GM19035 (cell line): ENCODE results near the gene MAB21L4.

ENCODE experiments used
- ATAC-seq: cut with Tn5 transposase; IDR thresholded peaks from one replicate; pipeline ENCODE4 v1.9.1; 2021; ENCODE audit not compliant: unreplicated experiment

MAB21L4 gene

DNA sequence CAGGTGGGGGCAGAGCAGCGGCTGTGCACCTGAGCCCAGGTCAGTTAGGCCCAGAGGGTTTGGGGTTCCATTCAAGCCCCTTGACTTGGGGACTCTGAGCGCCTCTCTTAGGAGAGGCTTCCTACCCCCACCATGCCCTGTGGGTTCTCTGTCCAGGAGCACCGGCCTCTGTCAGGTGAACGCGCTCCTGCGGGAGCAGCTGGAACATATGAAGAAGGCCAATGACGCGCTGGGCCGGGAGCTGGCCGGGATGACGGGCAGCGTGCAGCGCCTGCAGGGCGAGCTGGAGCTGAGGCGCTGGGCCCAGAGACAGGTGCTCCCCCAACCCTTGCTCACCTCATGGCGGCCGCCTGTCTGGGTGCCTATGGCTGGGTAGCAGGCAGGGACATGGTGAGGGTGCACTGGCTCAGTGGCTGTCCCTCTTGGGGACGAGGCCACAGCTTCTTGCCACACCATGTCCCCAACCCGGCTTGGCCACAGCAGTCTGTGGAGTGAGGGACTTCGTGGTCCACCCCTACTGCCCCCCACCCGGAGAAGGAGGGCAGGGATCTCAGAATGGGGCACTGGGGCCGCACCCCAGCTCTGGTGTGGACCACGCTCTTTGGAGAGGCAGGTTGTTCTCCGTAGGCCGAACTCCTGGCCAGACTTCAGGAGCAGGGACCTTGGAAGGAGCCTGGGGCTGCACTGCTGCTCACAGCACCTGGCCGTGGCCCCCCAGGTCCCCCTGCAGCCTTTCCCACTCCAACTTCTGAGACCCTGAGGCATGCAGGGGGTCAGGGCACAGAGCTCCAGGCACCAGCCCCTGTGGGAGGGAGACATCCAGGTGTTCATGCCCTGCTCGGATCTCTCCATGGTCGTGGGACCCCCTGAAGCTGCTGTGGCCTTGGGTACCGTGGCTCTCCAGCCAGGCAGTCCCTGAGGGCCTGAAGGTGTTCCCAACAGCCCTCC, 29.9 kb upstream of the MAB21L4 start:
- ATAC-seq: no peak

DNA sequence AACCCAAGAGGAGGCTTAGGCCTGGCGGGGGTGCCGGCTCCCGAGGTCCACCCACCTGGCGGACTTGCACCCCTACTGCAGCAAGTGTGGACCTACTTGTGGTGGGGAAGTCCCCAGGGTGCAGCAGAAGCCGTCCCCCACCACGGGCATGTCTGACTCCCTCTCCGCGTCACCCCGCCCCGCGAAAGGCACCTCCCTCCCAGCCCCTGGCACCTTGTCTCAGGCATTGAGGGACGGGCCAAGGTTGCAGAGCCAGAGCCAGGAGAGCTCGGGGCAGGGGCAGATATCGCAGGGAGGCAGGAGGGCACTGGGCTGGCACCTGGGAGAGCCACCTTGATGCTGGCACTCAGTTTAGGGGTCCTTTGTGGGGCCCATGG, 29.2 kb upstream of the MAB21L4 start:
- ATAC-seq: no peak

DNA sequence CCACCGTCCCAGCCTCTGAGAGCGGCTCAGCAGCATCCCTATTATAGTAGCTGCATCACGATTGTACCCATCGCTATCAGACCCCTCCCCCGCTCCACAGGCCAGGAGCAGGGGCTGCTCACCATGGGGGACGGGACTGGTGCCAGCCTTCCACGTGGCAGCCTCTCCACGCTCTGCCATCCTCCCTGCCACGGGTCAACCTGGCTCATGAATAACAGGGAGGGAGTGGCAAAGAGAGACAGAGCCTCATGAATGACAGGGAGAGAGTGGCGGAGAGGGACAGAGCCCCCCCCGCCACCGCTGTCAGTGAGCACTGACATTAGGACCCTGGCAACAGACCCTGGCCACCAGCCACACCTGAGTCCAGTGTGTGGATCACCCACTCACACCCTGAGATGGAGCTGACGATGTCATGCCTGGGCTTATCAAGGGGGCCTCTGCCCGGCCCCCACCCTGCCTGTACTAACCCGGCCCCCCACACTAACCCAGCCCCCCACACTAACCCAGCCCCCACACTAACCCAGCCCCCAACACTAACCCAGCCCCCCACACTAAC, 27.1 kb upstream of the MAB21L4 start:
- ATAC-seq: no peak

DNA sequence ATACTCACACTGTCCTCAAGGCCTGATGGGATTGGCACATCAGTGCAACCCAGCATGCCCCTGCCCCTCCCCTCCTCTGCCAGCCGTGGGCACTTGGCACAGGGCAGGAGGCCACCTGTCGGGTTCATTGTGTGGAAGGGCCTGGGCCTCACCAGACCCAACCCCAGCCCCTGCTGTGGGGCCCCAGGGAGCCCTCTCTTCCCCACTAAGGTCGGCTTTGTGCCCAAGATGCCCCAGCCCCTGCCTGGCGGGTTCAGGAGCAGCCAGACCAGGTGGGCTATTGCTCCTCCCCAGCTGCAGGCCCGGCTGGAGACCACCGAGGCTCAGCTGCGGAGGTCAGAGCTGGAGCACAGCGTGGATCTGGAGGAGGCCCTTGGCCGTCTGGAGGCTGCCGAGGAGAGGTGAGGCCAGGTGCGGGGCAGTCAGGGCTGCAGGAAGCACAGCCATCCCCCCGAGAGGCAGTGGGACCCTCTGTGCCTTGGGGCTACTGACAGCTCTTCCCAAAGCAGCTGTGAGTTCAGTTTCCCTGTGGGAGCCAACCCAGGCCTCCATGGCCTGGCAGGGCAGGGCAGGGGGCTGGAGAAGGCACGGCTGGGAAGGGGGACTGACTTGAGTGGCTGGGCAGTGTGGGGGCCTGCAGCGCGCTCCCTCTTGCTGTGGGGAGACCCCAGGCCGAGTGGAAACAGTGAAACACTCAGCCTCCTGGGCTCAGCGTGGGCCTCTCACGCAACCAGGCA, 26.5 kb upstream of the MAB21L4 start:
- ATAC-seq: no peak

DNA sequence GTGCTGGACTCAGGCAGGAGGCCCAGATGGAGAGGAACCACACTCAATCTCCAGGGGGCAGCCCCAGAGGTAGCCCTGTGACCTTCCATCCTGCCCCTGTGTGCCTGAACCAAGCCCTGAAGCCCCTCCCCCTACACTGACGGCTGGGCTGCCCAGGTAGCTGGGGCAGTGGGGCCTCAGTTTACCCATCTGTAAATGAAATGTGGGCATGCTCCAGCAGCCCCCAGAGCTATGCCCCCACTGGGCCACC, 26.0 kb upstream of the MAB21L4 start:
- no peak for ATAC-seq

DNA sequence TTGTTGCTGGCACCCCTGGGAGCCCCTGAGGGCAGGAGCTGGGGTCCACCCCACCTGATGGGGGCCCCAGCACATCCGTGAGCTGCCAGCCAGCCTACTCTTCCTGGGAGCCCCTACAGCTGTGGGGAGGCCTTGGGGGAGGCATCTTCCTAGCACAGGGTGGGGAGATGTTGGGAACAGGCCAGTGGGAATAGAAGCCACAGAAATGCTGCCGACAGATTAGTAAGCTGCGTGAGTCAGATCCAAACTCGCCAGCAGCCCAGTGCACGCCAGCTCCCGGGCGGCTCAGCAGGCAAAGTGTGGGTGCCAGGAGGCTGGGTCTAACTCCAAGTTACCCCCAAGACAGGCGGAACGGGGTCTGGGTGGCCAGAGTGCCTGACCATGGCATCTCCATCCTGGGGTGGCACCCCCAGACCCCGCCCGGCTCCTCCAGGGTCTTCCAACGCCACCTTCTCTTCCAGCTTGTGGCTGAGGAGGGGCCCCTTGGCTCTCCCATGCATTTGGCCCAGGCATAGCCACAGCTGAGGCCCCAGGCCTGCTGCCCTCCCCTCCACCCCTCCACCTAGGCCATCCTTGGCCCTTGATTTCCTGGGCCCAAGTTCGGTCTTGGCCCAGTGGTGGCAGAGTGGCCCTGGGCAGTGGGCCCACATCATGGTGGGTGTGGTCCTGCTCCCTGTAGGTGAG, 25.5 kb upstream of the MAB21L4 start:
- ATAC-seq: no peak

DNA sequence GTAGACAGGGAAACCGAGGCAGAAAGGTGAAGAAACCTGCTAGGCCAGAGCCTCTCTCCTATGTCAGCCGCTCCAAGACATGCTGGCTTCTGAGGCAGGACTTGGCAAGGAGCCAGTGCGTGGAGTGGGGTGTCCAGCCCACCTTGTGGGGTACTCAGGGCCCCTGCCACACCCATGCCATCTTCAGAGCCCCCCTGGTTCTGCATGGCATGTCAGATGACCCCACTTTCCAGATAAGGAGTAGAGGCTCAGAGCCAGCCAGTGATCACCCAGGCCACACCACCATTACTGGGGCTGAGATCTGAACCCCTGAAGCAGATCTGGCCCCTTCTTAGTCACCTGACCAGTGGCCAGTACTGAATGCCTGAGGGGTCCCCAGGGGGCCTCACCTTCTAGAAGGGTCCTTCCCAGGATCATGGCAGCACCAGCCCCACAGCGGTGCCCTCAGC, 24.9 kb upstream of the MAB21L4 start:
- ATAC-seq: no peak

DNA sequence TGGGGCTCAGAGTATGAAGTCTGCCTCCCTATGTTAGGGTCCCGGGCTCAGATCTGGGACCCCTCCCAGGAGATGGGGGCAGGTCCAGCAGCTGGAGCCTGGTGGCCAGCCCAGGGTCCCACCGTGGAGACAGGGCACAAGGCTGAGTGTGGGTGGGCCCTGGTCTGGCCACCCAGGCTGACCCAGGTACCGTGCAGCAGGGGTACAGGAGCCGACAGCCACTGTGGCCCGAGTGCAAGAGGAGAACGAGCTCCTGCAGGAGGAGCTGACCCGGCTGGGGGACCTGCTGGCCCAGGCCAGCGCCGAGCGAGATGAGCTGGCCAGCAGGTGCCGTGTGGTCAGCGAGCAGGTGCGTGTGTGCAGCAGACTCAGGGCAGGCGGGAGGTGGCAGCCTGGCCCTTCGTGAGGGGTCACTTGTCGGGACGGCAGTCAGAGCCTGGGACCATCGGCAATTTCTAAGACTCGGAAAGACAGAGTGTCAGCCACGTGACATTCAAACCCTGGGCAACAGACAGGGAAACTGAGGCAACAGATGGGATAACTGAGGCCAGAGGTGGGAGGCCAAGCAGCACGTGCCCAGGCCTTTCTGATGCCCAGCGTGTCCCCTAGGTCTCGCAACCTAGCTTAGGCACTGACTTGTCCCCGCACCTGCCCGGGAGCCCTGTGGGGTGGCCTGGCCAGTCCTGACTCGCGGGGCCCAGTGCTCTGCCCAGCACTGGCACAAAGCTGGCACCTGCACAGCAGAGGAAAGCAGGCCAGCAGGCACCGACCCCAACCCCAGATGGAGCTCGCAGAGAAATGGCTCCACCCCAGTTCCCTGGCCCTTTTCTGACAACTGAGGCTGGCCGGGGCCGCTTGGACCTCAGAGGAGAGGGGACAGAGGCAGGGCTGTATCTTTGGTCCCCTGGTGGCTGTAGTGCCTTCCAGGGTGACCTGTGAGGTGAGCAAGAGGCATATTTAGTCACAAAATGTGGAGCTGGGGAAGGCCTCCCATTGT, 24.1 kb upstream of the MAB21L4 start:
- no peak for ATAC-seq

DNA sequence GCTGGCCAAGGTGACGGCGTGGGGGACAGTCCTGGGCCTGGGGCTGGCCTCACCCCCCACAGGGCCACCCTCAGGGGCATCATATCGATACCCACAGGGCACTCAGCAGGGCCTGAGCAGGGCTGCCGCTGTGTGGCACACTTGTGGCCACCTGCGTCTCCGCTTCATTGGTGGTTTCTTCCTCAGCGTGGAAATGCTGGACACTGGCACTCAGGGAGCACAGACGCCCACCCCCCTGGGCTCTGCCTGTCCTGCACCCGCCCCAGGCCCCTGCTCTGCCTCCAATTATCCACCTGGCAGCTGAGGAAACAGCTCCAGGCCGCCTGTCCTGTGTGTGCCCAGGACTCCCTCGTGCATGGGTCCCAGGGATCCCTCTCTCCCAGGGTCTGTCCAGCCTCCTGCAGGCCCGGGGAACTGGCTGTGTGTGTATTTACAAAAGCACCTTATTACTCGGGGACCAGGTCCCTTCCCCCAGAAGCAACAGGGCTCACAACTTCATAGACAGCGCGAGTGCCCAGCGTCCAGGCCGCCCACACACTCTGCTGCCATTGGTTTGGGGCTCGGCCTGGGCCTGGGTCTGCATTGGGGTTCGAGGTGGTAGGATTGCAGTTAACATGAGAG, 23.3 kb upstream of the MAB21L4 start:
- ATAC-seq: no peak

DNA sequence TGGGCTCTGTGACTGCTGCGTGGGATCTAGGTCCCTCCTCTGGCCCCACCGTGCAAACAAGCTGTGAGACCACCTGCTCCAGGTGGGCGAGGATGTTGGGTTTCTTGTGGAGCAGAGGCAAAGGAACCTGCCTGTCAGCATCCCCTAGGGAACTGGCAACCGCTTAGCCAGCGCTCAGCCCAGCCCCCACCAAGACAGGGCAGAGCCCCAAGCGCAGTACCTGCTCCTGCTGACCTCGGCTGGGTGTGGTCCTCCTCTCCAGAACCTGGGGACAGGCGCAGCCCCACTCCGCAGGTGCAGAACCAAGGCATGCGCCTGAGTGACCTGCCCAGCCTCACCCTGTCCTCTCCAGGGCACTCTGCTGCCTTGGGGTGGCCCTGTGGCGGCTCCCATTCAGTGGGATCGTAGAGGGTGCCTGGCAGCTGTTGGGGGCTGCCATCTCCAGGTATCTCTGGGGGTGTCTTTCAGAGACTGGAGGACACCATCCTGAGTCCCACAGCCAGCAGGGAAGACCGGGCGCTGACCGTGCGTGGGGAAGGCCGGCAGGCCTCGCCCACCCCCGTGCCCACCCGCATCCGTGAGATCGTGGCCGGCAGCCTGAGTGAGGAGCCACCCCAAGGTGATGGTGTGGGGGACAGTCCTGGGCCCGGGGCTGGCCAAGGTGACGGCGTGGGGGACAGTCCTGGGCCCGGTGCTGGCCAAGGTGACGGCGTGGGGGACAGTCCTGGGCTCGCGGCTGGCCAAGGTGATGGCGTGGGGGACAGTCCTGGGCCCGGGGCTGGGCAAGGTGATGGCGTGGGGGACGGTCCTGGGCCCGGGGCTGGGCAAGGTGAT, 22.5 kb upstream of the MAB21L4 start:
- ATAC-seq: no peak

DNA sequence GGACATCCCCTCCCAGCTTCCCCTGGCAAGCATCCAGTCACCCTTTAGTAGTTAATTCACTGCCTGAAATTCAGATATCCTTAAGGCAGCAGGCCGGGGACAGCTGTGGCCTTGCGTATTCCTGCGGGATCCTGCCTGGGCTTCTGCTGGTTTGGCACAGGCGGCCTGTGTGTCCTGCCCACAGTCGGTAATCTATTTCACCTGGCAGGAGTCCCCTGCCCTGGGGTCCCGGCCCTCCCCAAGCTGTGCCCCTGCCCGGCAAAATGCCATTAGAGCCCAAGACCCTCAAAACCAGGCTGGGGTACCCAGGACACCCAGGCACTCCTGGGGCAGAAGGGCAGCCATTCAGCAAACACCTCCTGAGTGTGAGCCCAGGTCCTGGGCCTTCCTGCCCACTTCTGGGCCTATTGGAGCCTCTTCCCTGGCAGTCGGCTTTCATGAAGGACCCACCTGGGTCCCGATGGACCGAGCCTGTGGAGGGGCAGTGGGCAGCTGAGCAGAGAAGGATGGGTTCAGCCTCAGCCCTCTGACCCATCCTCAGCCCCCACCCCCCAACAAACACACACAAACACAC, 21.8 kb upstream of the MAB21L4 start:
- no peak for ATAC-seq

DNA sequence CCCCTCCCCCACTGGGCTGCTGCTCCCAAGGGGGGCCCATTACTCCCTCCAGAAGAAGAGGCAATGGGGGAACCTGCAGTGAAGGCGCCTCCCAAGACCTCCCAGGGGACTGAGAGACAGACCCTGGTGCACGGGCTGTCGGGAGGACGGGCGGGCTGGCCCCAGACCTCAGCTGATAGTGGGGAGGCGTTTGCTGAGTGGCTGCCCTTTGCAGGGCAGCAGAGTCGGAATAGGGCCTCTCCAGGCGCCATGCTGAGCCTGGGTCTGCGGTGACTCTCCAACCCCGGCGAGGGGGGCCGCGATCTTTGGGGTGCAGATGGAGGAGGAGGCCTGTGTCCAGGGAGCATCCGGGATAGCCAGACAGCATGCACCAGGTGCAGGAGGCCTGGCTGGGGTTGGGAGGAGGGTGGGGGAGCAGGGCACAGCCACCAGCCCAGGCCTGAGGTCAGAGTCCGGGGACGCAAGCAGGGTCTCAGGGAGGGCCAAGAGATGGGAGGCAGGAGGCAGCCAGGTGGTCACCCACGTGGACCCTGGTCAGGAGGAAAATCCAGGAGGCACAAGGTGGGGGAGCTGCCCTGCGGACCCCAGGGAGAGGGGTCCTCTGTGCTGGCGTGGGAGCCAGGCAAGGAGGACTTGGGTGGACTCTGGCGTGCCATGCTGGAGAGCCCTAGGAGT, 21.2 kb upstream of the MAB21L4 start:
- ATAC-seq: no peak

DNA sequence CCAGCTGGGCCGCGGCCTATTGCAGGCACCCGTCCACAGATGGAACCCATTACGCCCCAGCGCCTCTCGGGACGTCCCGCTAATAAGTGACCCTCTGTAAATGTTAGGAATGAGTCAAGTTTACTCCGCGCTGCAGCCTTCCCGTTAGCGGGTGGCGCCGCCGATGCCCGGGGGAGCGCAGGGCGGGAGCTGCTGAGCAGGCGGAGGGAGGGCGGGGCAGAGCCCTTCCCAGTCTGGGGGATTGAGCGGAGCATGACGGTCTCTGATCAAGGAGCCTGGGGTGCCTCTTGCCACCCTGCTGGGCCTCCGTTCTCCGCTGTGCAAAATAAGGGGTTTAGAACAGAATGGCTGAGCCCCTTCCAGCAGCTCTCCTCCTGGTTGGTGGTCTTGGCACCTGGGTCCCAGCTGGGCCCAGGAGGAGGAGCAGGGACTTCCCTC, 20.6 kb upstream of the MAB21L4 start:
- no peak for ATAC-seq

DNA sequence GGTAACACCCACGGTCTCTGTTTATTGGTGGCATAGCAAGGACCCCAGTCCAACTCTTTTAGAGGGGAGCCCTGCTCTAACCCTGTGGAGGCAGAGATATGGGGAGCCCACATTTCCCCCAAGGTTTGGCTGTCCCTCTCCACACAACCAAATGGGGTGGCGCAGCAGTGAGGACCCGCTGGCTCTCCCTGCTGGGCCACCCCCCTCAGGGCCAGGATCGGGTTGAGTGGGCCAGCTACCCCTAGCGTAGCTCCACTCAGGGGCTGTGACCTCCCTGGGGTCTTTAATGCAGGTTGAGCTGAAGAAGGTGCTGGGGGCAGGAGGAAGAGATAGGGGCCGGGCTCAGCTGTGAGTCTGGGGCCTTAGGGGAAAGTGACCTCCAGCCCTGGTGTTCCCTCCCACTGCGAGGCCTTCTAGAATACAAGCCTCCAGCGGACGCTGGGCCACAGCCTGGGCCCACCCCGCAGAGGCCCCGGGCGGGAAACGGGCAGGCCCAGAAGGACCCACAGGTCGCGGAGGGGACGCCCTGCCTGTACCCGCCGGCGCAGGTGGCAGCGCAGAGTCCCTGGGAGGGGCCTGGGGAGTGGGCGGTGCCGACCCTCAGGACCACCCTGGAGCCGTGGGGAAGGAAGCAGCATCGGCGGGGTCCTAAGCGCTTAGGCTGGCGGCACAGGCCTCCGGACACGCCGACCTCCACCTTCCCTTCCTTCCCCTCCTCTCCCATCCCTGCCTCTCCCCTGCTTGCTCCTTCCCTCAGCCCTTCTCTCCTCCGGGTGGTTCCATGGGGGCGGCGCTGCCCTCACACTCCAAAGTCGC, 19.8 kb upstream of the MAB21L4 start:
- ATAC-seq: no peak

DNA sequence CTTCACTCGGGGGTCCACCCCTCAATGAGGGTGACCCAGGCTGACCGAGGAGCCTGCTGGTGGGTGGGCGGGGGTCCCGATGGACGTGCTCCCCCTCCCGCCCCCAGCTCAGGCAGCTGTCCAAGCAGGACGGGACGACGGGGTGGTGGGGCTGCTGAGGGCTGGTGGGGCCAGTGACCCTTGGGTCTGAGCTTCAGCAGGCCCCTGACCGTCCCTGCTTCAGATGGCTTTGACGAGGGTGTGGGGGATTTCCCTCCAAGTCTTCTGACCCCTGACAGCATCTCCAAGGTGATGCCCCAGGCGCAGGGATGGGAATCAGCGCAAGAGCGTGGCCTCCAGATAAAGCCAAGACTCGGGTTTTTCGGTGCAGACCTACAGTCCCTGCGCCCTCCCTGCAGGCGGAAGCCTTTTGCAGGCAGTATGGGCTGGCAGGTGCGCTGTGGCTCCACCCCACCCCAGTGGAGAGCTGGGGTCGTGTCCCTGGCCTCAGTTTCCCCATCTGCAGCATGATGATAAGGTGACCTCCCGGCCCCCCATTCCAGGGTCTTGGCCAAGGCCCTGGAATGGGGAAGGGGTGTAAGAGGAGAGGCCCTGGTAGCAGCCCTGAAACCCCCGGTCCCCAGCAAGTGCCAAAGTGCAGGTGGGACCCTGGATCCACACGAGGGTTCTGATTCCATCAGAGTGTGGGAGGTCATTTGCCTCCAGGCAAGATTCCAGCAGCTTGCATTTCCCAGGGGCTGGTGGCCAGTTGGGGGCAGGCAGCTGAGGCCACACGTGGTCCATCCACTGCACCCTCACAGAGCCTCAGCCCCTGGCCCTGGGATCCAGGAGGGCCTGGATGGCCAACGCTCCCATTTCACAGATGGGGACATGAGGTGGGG, 18.9 kb upstream of the MAB21L4 start:
- ATAC-seq: no peak
